Activated naive CD4-positive, alpha-beta T cell treated with anti-CD3 and anti-CD28 coated beads, Interleukin-2, amount 10 ng/mL, durations not matched to agents 7 days and 5 days (primary cell): ENCODE results near the gene BCL11A.

Source experiments
- CTCF ChIA-PET: fragments of 350-600 bp; sonication (Branson Sonifier 250); formaldehyde crosslinking; loops from one replicate; lab custom pipeline; 2021; ENCODE audit warnings: antibody characterized with exemption; lab: Charles Lee
- DNase-seq: peaks from one replicate; pipeline ENCODE4 v3.0.0-alpha.2; 2020
- H3K27ac Mint-ChIP-seq: one replicate; pipeline ENCODE4 v1.8.0; 2021; ENCODE audit warnings: mild to moderate bottlenecking, moderate library complexity, mixed read lengths
- H3K27me3 Mint-ChIP-seq: one replicate; pipeline ENCODE4 v1.8.0; 2021; ENCODE audit warnings: mild to moderate bottlenecking, mixed read lengths
- H3K36me3 Mint-ChIP-seq: one replicate; pipeline ENCODE4 v1.8.0; 2021; ENCODE audit warnings: mixed read lengths
- H3K4me1 Mint-ChIP-seq: one replicate; pipeline ENCODE4 v1.8.0; 2021; ENCODE audit warnings: mixed read lengths
- H3K4me3 Mint-ChIP-seq: one replicate; pipeline ENCODE4 v1.8.0; 2021; ENCODE audit warnings: mild to moderate bottlenecking, moderate library complexity, mixed read lengths
- H3K9me3 Mint-ChIP-seq: one replicate; pipeline ENCODE4 v1.8.0; 2021; ENCODE audit warnings: mixed read lengths

BCL11A gene

DNA sequence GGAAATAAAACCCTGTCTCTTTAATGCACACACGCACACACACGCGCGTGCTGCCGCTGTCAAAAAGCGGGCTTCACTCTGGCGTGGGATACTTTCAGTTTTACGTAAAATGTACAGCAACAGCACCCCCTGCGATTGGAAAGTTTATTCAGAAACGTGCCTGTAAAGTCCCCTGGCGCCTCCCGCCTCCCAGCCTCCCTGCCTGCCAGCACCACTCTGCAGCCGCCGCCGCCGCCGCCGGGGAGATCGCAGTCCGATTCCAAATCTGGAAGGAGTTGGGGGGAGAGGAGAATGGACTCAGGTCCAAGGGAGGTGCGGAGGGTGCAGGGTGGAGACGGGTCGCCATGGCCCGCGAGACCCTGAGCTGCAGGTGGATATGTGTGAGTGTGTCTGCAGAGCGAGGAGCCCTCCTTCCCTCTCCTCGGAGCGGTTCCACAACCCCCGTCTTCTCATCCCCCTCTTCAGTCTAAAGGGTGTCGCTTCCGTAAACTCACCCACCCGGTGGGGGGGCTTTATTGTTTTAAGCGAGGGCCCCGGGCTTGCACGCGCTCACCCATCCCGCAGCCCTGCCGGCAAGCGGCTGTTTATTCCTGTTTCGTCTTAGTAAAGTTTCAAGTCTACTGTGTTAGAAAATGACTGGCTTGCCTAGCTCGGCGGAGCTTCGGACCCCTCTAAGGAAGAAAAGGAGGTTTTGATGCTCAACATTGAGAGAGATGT, 1.8 kb upstream of the BCL11A start:
- H3K4me1 Mint-ChIP-seq, result peaks cover 46% of the 10 kb centered on the region
- CTCF ChIA-PET, result interaction anchor here (0.8 to 3.8 kb wide), 3 partner anchors 8 to 27 kb away, joined by 3 to 20 read pairs (median 4); no protein-coding TSS in a partner anchor
- no peak overlapping the region for H3K27ac Mint-ChIP-seq
- H3K27me3 Mint-ChIP-seq, result peaks cover 97% of the 10 kb centered on the region
- DNase-seq, result peak; percentile 76
- H3K36me3 Mint-ChIP-seq, result no peaks in the 10 kb centered on the region
- H3K4me3 Mint-ChIP-seq, result peak overlapping the region; percentile 76
- H3K9me3 Mint-ChIP-seq, result no peaks in the 10 kb centered on the region

DNA sequence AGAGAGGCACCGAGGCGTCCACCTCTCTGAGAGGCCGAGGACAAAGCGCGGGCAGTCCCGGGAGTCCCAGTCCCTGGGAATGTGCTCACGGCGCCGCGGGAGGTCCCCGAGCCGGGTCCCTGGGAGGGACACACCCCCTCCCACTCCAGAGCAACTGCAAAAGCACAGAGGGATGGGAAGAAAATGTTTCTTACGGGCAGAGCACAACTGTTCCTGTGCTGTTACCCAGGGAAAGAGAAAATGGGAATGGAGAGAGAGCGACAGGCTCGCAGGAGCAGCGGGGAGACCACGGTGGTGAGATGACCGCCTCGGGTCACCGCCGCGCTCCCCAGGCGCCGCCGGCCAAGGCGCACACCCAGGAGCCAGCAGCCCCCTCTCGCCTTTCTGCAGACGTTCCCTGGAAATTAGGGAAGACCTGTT, 1.2 kb upstream of the BCL11A start:
- peak overlapping the region; percentile 76 for H3K4me3 Mint-ChIP-seq
- H3K27ac Mint-ChIP-seq, result no peak overlapping the region
- no peaks in the 10 kb centered on the region for H3K36me3 Mint-ChIP-seq
- H3K27me3 Mint-ChIP-seq, result peaks cover 97% of the 10 kb centered on the region
- H3K4me1 Mint-ChIP-seq, result peaks cover 51% of the 10 kb centered on the region
- H3K9me3 Mint-ChIP-seq, result no peaks in the 10 kb centered on the region
- CTCF ChIA-PET, result no interaction called here
- no peak for DNase-seq

DNA sequence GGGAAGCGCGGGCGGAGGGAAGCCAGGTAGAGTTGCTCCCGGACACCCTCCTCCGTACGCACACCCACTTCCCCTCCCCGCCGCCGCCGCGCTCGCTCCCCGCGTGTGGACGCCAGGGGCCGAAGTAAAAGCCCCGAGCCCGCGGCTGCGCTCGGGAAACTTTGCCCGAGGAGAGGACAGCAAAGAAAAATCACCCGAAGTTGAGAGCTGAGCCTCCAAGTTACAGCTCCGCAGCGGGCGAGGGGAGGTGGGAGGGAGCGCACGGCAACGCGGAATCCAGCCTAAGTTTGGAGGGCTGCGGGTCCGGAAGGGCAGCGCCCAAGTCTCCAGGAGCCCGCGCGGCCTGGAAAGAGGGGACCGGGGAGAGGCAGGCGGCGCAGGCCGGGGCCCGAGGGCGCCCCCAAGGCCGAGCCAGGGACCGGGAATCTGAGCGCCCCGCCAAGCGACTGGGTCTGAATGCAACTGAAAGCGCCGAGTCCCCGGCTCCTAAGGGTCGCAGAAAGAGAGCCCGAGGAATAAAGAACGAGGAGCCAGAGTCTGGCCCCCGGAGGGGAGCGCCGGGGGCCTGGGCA, 706 bp upstream of the BCL11A start:
- peaks cover 54% of the 10 kb centered on the region for H3K4me1 Mint-ChIP-seq
- H3K27me3 Mint-ChIP-seq, result peaks cover 97% of the 10 kb centered on the region
- CTCF ChIA-PET, result no interaction called here
- H3K4me3 Mint-ChIP-seq, result peak overlapping the region; percentile 76
- H3K9me3 Mint-ChIP-seq, result no peaks in the 10 kb centered on the region
- no peaks in the 10 kb centered on the region for H3K36me3 Mint-ChIP-seq
- DNase-seq, result peak; percentile 42
- no peak overlapping the region for H3K27ac Mint-ChIP-seq

DNA sequence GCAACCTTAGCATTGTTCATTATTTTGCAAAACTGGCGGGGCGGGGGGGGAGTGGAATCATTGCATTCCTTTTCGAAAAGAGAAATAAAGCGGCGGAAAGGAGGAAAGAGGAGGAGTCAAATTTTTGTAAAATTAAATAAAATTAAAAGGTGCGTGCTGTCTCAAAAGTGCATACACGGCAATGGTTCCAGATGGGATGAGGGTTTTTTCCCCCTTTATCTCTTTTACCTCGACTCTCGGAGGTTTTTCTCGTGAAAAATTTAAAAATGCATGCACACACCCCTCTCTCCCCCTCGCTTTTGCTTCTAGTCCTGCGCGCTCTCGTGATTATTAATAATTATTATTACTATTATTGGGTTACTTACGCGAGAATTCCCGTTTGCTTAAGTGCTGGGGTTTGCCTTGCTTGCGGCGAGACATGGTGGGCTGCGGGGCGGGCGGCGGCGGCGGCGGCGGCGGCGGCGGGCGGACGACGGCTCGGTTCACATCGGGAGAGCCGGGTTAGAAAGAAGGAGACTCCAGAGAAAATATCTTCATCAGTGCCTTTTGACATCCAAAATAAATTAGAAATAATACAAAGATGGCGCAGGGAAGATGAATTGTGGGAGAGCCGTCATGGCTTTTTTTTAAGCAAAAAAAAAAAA, 481 bp downstream of the BCL11A start:
- Mint-ChIP-seq H3K9me3 (no peaks in the 10 kb centered on the region), H3K4me3 (peak overlapping the region; percentile 21), H3K4me1 (peaks cover 56% of the 10 kb centered on the region), H3K27me3 (peaks cover 95% of the 10 kb centered on the region), H3K27ac (no peak overlapping the region), H3K36me3 (no peaks in the 10 kb centered on the region)
- no peak for DNase-seq
- CTCF ChIA-PET, result no interaction called here

DNA sequence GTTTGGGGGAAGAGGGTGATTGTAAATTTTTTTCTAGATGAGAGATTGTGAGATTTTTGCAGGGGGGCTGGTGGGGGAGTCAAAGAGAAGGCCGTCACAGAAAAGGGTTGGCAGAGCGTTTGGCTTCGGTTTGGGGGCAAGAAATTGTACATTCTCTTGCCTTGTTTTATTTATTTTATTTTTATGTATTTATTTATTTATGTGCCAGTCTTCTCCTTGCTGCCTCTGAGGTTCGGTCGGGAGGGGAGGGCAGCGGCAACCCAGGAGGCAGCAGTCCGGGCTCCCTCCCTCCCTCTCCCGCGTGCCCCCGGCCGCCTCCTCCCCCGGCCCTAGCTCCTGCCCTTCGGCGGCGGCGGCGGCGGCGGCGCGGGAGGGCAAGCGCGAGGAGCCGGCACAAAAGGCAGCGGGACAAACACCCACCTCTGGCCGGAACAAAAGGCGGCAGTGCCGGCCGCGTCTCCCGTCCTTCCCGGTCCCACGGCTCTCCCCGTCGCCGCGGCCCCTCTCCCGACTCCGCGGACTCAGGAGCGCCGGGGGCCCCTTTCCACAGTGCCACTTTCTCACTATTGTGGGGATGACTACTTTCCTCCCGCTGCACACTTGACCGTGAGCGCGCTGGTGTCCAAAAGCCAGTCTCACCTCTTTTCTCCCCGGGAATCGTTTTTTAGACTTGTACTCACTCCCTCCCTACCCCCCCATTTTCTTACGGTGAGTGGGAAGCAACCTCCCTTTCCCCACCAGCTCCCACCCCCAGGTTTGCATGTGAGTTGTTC, 1.2 kb downstream of the BCL11A start:
- CTCF ChIA-PET, result no interaction called here
- Mint-ChIP-seq H3K4me3 (peak overlapping the region; percentile 31), H3K27me3 (peaks cover 88% of the 10 kb centered on the region), H3K9me3 (no peaks in the 10 kb centered on the region), H3K27ac (no peak overlapping the region), H3K36me3 (no peaks in the 10 kb centered on the region), H3K4me1 (peaks cover 54% of the 10 kb centered on the region)
- DNase-seq, result no peak

DNA sequence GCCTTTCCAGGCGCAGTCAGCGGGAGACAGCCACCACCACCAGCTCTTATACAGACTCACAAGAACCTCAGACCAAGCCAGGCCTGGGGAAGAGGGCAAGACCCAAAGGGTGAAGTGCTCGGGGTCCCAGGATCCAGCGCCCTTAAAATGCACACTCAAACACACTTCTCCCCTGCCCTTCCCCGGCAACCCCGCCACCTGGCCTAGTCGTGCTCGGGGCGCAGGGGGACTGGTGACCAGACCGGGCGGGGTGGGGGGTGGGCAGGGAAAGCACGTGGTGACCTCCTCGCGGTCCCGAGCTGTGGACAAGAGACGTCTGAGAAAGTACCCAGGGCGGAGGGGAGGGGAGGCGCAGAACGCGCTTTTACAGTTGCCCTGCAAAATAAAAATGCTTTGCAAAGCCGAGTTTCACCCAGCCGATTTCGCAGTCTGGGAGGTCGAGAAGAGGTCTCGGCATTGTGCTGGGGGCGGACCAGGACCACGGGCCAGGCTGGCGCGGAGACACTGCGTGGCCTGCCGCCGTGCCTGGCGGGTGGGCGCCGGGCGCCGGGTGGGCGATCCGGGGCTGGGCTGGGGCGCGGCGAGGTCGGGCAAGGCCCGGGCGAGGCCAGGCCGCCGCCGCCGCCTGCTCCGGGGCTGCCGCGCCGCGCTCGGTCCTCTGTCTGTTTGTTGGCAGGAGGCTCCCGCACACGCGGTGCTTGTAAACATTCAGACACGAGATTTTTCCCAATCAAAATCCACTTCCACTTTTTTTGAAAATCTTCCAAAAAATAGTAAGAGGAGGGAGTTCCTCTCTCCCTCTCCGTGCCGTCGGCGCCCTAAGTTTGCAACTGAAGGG, 2.0 kb downstream of the BCL11A start:
- peaks cover 80% of the 10 kb centered on the region for H3K27me3 Mint-ChIP-seq
- H3K9me3 Mint-ChIP-seq, result no peaks in the 10 kb centered on the region
- DNase-seq, result no peak
- H3K4me3 Mint-ChIP-seq, result peak overlapping the region; percentile 80
- peak overlapping the region; percentile 28 for H3K27ac Mint-ChIP-seq
- CTCF ChIA-PET, result interaction anchor here (1.8 to 2.5 kb wide), 2 partner anchors 10 to 1526 kb away, joined by 9 to 11 read pairs; no protein-coding TSS in a partner anchor
- H3K36me3 Mint-ChIP-seq, result no peaks in the 10 kb centered on the region
- H3K4me1 Mint-ChIP-seq, result peaks cover 48% of the 10 kb centered on the region

DNA sequence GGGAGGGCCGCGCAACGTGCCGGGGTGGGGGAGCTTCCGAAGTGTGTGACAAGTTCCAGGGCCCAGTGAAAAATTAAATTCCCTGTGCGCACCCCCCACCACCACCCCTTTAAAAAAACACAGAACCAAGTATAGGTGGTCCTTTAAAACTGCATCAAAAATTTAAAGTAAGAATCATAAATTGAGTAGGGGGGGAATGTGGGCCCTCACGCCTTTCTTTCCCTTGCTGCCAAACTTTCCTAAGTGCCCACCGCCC, 2.5 kb downstream of the BCL11A start:
- H3K4me1 Mint-ChIP-seq, result peaks cover 43% of the 10 kb centered on the region
- H3K27me3 Mint-ChIP-seq, result peaks cover 80% of the 10 kb centered on the region
- CTCF ChIA-PET, result interaction anchor here (1.5 to 2.5 kb wide), 5 partner anchors 10 to 1526 kb away, joined by 3 to 11 read pairs (median 6); no protein-coding TSS in a partner anchor
- no peaks in the 10 kb centered on the region for H3K9me3 Mint-ChIP-seq
- no peaks in the 10 kb centered on the region for H3K36me3 Mint-ChIP-seq
- H3K27ac Mint-ChIP-seq, result peak overlapping the region; percentile 28
- DNase-seq, result no peak
- H3K4me3 Mint-ChIP-seq, result peak overlapping the region; percentile 80

DNA sequence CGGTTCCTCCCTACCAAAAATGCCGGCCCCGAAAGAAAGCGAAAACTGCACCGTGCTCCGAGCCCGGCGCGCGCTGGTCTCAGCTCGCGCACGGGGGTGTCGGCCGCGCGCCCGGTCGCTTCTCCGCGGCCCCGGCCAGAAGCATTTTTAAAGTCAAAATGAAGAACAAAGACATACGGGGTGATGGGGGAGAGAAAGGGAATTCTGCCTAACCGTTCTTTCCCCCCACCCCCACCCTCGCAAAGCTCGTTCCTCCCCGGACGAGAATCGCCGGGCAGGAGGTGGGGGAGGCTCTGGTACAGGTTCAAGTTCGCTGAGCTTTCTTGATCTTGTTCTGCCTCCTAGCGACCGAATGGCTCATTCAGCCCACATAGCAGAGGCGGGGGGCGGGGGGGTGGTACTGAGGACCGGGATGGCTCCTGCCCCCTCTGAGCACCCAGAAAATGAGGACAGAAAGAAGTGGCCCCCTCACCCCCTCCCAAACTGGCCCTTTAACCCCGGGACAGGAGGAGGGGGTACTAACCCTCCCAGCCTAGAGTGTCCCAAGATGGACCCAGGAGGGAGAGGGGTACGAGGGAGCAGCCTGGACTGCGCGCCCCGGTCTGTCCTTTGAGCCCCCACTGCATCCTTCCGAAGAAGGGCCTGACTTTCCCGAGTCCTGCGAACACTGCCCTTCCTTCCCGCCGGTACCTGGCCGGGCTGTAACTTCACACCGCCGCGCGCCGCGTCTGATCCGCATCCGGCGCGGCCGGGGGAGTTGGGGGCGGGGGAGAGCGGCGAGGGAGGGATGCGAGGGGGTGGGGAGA, 3.1 kb downstream of the BCL11A start:
- H3K9me3 Mint-ChIP-seq, result no peaks in the 10 kb centered on the region
- CTCF ChIA-PET, result interaction anchor here (0.7 to 2.5 kb wide), 11 partner anchors 8 to 1525 kb away, joined by 3 to 11 read pairs (median 3); no protein-coding TSS in a partner anchor
- no peak overlapping the region for H3K27ac Mint-ChIP-seq
- H3K4me1 Mint-ChIP-seq, result peaks cover 38% of the 10 kb centered on the region
- H3K27me3 Mint-ChIP-seq, result peaks cover 80% of the 10 kb centered on the region
- DNase-seq, result peak; percentile 65
- peak overlapping the region; percentile 80 for H3K4me3 Mint-ChIP-seq
- no peaks in the 10 kb centered on the region for H3K36me3 Mint-ChIP-seq

DNA sequence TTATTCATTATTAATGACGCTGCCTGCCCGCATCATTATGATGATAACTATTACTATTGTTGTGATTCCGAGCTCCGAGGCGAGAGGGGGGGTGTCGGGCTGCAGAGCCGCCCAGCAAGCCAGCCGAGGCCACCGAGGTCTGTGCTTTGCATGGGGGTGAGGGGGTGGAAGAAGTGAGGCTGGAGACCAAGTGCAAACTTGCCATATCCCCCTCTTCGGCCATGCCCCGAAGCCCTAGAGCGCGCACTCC, 3.6 kb downstream of the BCL11A start:
- Mint-ChIP-seq H3K4me1 (peaks cover 33% of the 10 kb centered on the region), H3K9me3 (no peaks in the 10 kb centered on the region), H3K36me3 (no peaks in the 10 kb centered on the region), H3K4me3 (peak overlapping the region; percentile 80), H3K27ac (peak overlapping the region; percentile 56), H3K27me3 (peaks cover 80% of the 10 kb centered on the region)
- no peak for DNase-seq
- CTCF ChIA-PET, result interaction anchor here (0.7 to 2.5 kb wide), 11 partner anchors 8 to 1525 kb away, joined by 3 to 11 read pairs (median 3); no protein-coding TSS in a partner anchor

DNA sequence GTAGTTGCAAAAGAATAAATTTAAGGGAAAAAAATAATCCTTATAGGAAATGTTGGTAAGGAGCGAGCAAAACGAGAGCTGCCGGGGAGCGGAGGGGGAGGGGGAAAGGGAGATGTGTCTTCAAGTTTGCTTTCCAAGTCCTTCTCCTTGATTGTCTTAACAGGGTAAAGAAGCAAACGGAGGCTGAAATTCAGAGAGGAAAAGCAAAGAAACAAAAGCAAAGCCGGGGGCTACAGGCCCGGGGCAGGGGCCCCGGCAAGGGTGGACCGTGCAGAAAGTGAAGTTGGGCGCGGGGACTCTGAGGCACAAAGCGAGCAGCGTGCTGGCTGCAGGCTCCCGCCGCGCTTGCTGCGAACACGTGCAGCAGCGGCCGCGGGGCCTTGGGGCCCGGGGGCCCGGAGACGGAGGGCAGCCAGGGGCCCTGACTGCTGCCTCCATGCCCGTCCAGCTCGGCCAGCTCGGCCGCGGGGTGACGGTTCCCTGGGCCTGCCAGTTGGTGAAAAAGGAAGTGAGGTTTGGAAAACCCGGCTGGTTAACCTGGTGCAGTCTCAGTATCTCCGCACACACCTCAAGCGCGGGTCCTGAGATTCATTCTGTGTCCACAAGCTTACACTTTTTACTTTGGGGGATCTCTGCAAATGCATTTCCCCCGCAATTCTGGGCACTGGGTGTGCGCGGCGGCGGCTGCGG, 4.1 kb downstream of the BCL11A start:
- H3K27ac Mint-ChIP-seq, result no peak overlapping the region
- peaks cover 33% of the 10 kb centered on the region for H3K4me1 Mint-ChIP-seq
- no peaks in the 10 kb centered on the region for H3K9me3 Mint-ChIP-seq
- H3K4me3 Mint-ChIP-seq, result peak overlapping the region; percentile 80
- no peak for DNase-seq
- CTCF ChIA-PET, result interaction anchor here (0.8 to 2.5 kb wide), 11 partner anchors 9 to 1524 kb away, joined by 3 to 11 read pairs (median 3); no protein-coding TSS in a partner anchor
- no peaks in the 10 kb centered on the region for H3K36me3 Mint-ChIP-seq
- peaks cover 80% of the 10 kb centered on the region for H3K27me3 Mint-ChIP-seq

DNA sequence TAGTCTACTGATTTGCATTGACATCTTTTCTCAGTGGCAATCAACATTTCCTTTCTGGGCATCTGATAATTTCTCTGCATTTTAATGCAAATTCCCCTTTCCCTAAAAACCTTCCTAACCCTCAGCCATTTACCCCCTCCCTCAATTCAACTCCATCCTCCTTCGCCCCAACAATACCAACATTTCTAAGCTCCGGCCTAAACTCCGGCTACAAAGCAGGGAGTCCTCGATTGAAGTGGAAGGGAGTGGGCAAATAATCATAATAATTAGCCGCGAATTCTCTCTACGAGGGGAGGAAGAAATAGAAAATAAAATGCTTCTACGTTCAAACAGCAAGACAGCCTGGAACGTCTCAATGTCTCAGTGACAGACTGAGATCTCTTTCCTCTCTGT, 4.6 kb downstream of the BCL11A start:
- H3K27me3 Mint-ChIP-seq, result peaks cover 78% of the 10 kb centered on the region
- no peaks in the 10 kb centered on the region for H3K9me3 Mint-ChIP-seq
- no peak overlapping the region for H3K27ac Mint-ChIP-seq
- no peak for DNase-seq
- H3K36me3 Mint-ChIP-seq, result no peaks in the 10 kb centered on the region
- H3K4me1 Mint-ChIP-seq, result peaks cover 29% of the 10 kb centered on the region
- peak overlapping the region; percentile 59 for H3K4me3 Mint-ChIP-seq
- CTCF ChIA-PET, result interaction anchor here (1.2 to 2.5 kb wide), 4 partner anchors 12 to 1247 kb away, joined by 3 to 9 read pairs (median 5); no protein-coding TSS in a partner anchor

DNA sequence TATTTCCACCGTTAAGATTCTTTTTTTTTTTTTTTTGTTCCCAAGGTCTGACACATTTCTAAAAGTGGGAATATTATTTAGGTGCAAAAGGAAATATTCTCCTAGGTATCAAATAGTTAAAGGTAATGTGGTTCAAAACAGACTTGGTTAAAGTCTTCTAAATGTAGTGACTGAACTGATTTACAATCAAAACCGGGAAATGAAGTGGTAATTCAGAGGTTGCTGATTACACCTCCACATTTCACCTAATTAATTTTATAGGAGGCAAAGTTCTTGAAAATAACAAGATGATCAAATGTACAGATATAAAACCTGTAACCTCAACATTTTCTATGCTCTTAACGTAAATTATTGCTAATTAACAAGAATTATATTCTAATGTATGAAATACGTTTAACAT, 5.1 kb downstream of the BCL11A start:
- H3K36me3 Mint-ChIP-seq, result no peaks in the 10 kb centered on the region
- no peak overlapping the region for H3K27ac Mint-ChIP-seq
- H3K4me3 Mint-ChIP-seq, result no peak overlapping the region
- DNase-seq, result no peak
- H3K9me3 Mint-ChIP-seq, result no peaks in the 10 kb centered on the region
- H3K4me1 Mint-ChIP-seq, result peaks cover 26% of the 10 kb centered on the region
- CTCF ChIA-PET, result interaction anchor here (1.2 kb wide), 1 partner anchor 34 kb away, joined by 3 read pairs; no protein-coding TSS in a partner anchor
- peaks cover 74% of the 10 kb centered on the region for H3K27me3 Mint-ChIP-seq
